ENCODE data around the gene VSIR. TPM values are rescaled to one million over a fixed set of nuclear protein-coding genes. Genes with fewer than 3 reads are reported as not detected.

The VSIR gene
- total and polyA plus RNA-seq, 9 of the 15 experiments (the other 6 are each of a cell fraction or from before 2014, with no cell fraction given): 0.14 to 20.5 (median 9.3) TPM

GRCh38 chr10:71748671-71749191, 24.6 kb downstream of the VSIR start (continued):
- TF ChIP-seq GMEB1 (CRISPR knock-in tag; IDR thresholded peaks at IDR 0.05) (0 out of 2 replicates have a peak, but pooled peaks have one; percentile 2), ZNF263 (CRISPR knock-in tag; IDR thresholded peaks at IDR 0.05; ENCODE audit: borderline replicate concordance) (peak; percentile 27; the same call in 1 of the 2 replicates), POLR2G (IDR thresholded peaks at IDR 0.05; ENCODE audit: low read depth, low read length) (peak; percentile 34), SMC3 (conservative IDR thresholded peaks at IDR 0.05; ENCODE audit: insufficient read depth, low read depth, low read length) (no peak), ZNF445 (CRISPR knock-in tag; IDR thresholded peaks at IDR 0.05; ENCODE audit: low read depth) (no peak), YY1 (IDR thresholded peaks at IDR 0.05; ENCODE audit: borderline replicate concordance in 1 of 3, control insufficient read depth in 1 of 3, extremely low read depth in 1 of 3, insufficient read depth in 3 of 3, insufficient read length in 1 of 3, insufficient replicate concordance in 2 of 3, low read depth in 1 of 3, low read length in 2 of 3) (peak in 1 of 3 experiments; percentile 22), CXXC5 (CRISPR knock-in tag; IDR thresholded peaks at IDR 0.05) (peak; percentile 68), SMAD4 (CRISPR knock-in tag; conservative IDR thresholded peaks at IDR 0.05) (peak; percentile 89), KLF13 (tag; IDR thresholded peaks at IDR 0.05; ENCODE audit: borderline replicate concordance, low read depth) (no peak), ZBTB34 (CRISPR knock-in tag; IDR thresholded peaks at IDR 0.05) (no peak), ZBTB9 (CRISPR knock-in tag; IDR thresholded peaks at IDR 0.05) (0 out of 2 replicates have a peak, but pooled peaks have one; percentile 85), ZNF75A (CRISPR knock-in tag; IDR thresholded peaks at IDR 0.05) (no peak), PHB (CRISPR knock-in tag; IDR thresholded peaks at IDR 0.05) (no peak), ETV6 (IDR thresholded peaks at IDR 0.05; ENCODE audit: borderline replicate concordance in 1 of 2, low read depth in 2 of 2, low read length in 1 of 2) (peak in 1 of 2 experiments; percentile 82; a peak in 2 of 4 replicates), ETV6 (CRISPR knock-in tag; IDR thresholded peaks at IDR 0.05; ENCODE audit: borderline replicate concordance) (no peak), HNRNPLL (IDR thresholded peaks at IDR 0.05; ENCODE audit: low read depth, low read length, poor library complexity, severe bottlenecking) (no peak), SPI1 (IDR thresholded peaks at IDR 0.05; ENCODE audit: borderline replicate concordance, low read depth, low read length) (peak; percentile 83), ZNF311 (CRISPR knock-in tag; IDR thresholded peaks at IDR 0.05) (peak; percentile 67; the same call in 1 of the 2 replicates), RBBP5 (IDR thresholded peaks at IDR 0.05; ENCODE audit: borderline replicate concordance, insufficient read depth, low read length, poor library complexity, severe bottlenecking) (no peak), RUNX1 (IDR thresholded peaks at IDR 0.05; ENCODE audit: low read depth) (no peak), GABPA (tag; conservative IDR thresholded peaks at IDR 0.05; ENCODE audit: low read depth) (peak; percentile 56), NR2C1 (IDR thresholded peaks at IDR 0.05) (no peak), NR2C1 (tag; IDR thresholded peaks at IDR 0.05) (peak; percentile 26), HDGF (IDR thresholded peaks at IDR 0.05) (0 out of 2 replicates have a peak, but pooled peaks have one; percentile 33)
